ENCODE results near the gene IL36RN.

DNA sequence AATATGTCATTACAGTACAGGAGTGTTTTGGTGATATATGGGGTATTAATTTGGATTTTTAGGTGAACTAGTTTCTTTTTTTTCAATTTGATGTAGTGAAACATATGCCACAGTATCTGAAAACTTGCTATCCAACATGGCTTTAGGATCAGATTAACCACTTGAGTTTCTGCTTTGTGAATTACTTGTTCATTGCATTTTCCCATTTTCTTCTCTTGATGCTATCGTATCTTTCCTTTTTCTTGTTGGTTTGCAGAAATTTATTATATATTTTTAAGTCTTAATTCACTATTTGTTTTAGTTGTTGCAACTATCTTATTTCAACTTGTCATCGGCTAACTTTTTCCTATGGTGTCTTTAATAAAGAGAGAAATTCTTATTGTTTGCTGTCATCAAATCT lies 44.9 kb upstream of the IL36RN start:
- no peak for TF ChIP-seq POLR2AphosphoS5 (IDR thresholded peaks at IDR 0.05; ENCODE audit: low read depth, low read length)
- TF ChIP-seq SPI1 (IDR thresholded peaks at IDR 0.05; ENCODE audit: low read depth, low read length): no peak
- TF ChIP-seq TAF1 (IDR thresholded peaks at IDR 0.05; ENCODE audit: low read depth, low read length): no peak
- no peak for TF ChIP-seq POLR2A (IDR thresholded peaks at IDR 0.05; ENCODE audit: low read depth, low read length)
- no peak for TF ChIP-seq PAX5 (IDR thresholded peaks at IDR 0.05; ENCODE audit: insufficient read depth, low read length, severe bottlenecking)

Measured in GM12891 (cell line).